Measurements from ENCODE around the gene SUN5.
"Not testable (repeated sequence)": the region's sequence is repeated elsewhere in the genome, so short reads cannot be mapped to it uniquely, and the experiment has no call there.

SUN5 gene

GRCh38 chr20:32970973-32971300, 33.3 kb downstream of the SUN5 start:
- Mint-ChIP-seq H3K27ac (no peak overlapping the region), H3K4me1 (peaks cover 59% of the 10 kb centered on the region), H3K9me3 (no peaks in the 10 kb centered on the region), H3K4me3 (no peak overlapping the region), H3K36me3 (peaks cover 13% of the 10 kb centered on the region)
- ATAC-seq: no peak
- peak; percentile 1 to 51 for DNase-seq (ENCODE audit: low spot score in 2 of 2)

GRCh38 chr20:32970115-32970972, 33.9 kb downstream of the SUN5 start:
- Mint-ChIP-seq H3K4me3 (peak overlapping the region; percentile 34), H3K27ac (no peak overlapping the region), H3K4me1 (peaks cover 65% of the 10 kb centered on the region), H3K9me3 (no peaks in the 10 kb centered on the region), H3K36me3 (peaks cover 13% of the 10 kb centered on the region)
- ATAC-seq (no peak), DNase-seq (ENCODE audit: low spot score in 2 of 2) (peak; percentile 1 to 34)

GRCh38 chr20:32969356-32970114, 34.7 kb downstream of the SUN5 start:
- peak; percentile 1 to 47 for DNase-seq (ENCODE audit: low spot score in 2 of 2)
- H3K4me3 Mint-ChIP-seq: peak overlapping the region; percentile 53
- H3K4me1 Mint-ChIP-seq: peaks cover 62% of the 10 kb centered on the region
- H3K27ac Mint-ChIP-seq: no peak overlapping the region
- peaks cover 13% of the 10 kb centered on the region for H3K36me3 Mint-ChIP-seq
- no peak for ATAC-seq
- no peaks in the 10 kb centered on the region for H3K9me3 Mint-ChIP-seq

GRCh38 chr20:32968478-32969241, 35.6 kb downstream of the SUN5 start:
- ATAC-seq (peak; percentile 56), DNase-seq (ENCODE audit: low spot score in 2 of 2) (peak; percentile 2 to 51)
- Mint-ChIP-seq H3K4me1 (peaks cover 59% of the 10 kb centered on the region), H3K36me3 (peaks cover 13% of the 10 kb centered on the region), H3K27ac (no peak overlapping the region), H3K9me3 (no peaks in the 10 kb centered on the region), H3K4me3 (peak overlapping the region; percentile 53)

- peaks cover 13% of the 10 kb centered on the region for H3K36me3 Mint-ChIP-seq
- H3K4me3 Mint-ChIP-seq: peak overlapping the region; percentile 53
- no peaks in the 10 kb centered on the region for H3K9me3 Mint-ChIP-seq
- ATAC-seq (peak; percentile 52), DNase-seq (ENCODE audit: low spot score in 2 of 2) (peak; percentile 15 to 61)
- peaks cover 65% of the 10 kb centered on the region for H3K4me1 Mint-ChIP-seq
- H3K27ac Mint-ChIP-seq: no peak overlapping the region
Measured at GRCh38 chr20:32967961-32968457, 36.2 kb downstream of the SUN5 start.

- Mint-ChIP-seq H3K9me3 (no peaks in the 10 kb centered on the region), H3K36me3 (peaks cover 8% of the 10 kb centered on the region), H3K4me1 (peaks cover 69% of the 10 kb centered on the region), H3K4me3 (peak overlapping the region; percentile 53), H3K27ac (no peak overlapping the region)
- ATAC-seq (peak; percentile 59), DNase-seq (ENCODE audit: low spot score in 2 of 2) (peak; percentile 16 to 73)
Measured at GRCh38 chr20:32966881-32967781, 37.1 kb downstream of the SUN5 start.

- Mint-ChIP-seq H3K4me3 (peak overlapping the region; percentile 53), H3K36me3 (peaks cover 7% of the 10 kb centered on the region), H3K27ac (no peak overlapping the region), H3K4me1 (peaks cover 76% of the 10 kb centered on the region), H3K9me3 (no peaks in the 10 kb centered on the region)
- ATAC-seq: no peak
- peak in 1 of 2 donors; percentile 1 for DNase-seq (ENCODE audit: low spot score in 2 of 2)
Measured at GRCh38 chr20:32966382-32966781, 37.9 kb downstream of the SUN5 start.

- Mint-ChIP-seq H3K4me3 (no peak overlapping the region), H3K4me1 (peaks cover 80% of the 10 kb centered on the region), H3K9me3 (no peaks in the 10 kb centered on the region), H3K36me3 (peaks cover 7% of the 10 kb centered on the region), H3K27ac (peak overlapping the region; percentile 61)
- peak; percentile 1 to 51 for DNase-seq (ENCODE audit: low spot score in 2 of 2)
- peak; percentile 48 for ATAC-seq
Measured at GRCh38 chr20:32965581-32966373, 38.5 kb downstream of the SUN5 start.

- Mint-ChIP-seq H3K27ac (peak overlapping the region; percentile 61), H3K36me3 (peaks cover 7% of the 10 kb centered on the region), H3K4me3 (no peak overlapping the region), H3K4me1 (peaks cover 77% of the 10 kb centered on the region), H3K9me3 (no peaks in the 10 kb centered on the region)
- no peak for ATAC-seq
- DNase-seq (ENCODE audit: low spot score in 2 of 2): peak in 1 of 2 donors; percentile 46
Measured at GRCh38 chr20:32965115-32965514, 39.1 kb downstream of the SUN5 start.

GRCh38 chr20:32964575-32964974, 39.7 kb downstream of the SUN5 start:
- no peak for ATAC-seq
- Mint-ChIP-seq H3K9me3 (no peaks in the 10 kb centered on the region), H3K4me1 (peaks cover 72% of the 10 kb centered on the region), H3K36me3 (peaks cover 7% of the 10 kb centered on the region), H3K27ac (no peak overlapping the region), H3K4me3 (no peak overlapping the region)
- no peak for DNase-seq (ENCODE audit: low spot score in 2 of 2)

GRCh38 chr20:32963176-32963575, 41.1 kb downstream of the SUN5 start:
- Mint-ChIP-seq H3K9me3 (no peaks in the 10 kb centered on the region), H3K4me1 (peaks cover 65% of the 10 kb centered on the region), H3K4me3 (no peak overlapping the region), H3K36me3 (peaks cover 6% of the 10 kb centered on the region), H3K27ac (peak overlapping the region; percentile 38)
- DNase-seq (ENCODE audit: low spot score in 2 of 2): peak in 1 of 2 donors; percentile 43
- ATAC-seq: no peak

GRCh38 chr20:32962646-32963045, 41.6 kb downstream of the SUN5 start:
- ATAC-seq: not testable (repeated sequence)

GRCh38 chr20:32962053-32962452, 42.2 kb downstream of the SUN5 start:
- ATAC-seq: no peak
- Mint-ChIP-seq H3K4me3 (no peak overlapping the region), H3K36me3 (no peaks in the 10 kb centered on the region), H3K4me1 (peaks cover 54% of the 10 kb centered on the region), H3K9me3 (peaks cover 9% of the 10 kb centered on the region), H3K27ac (peak overlapping the region; percentile 43)
- peak in 1 of 2 donors; percentile 48 for DNase-seq (ENCODE audit: low spot score in 2 of 2)

More at GRCh38 chr20:32962646-32963045, 41.6 kb downstream of the SUN5 start:
- H3K36me3 Mint-ChIP-seq, H3K9me3 Mint-ChIP-seq, H3K27ac Mint-ChIP-seq, H3K4me3 Mint-ChIP-seq: not testable (repeated sequence)
- peak in 1 of 2 donors; percentile 42 for DNase-seq (ENCODE audit: low spot score in 2 of 2)
- H3K4me1 Mint-ChIP-seq: peaks cover 60% of the 10 kb centered on the region

All from stimulated activated effector memory CD8-positive, alpha-beta T cell treated with anti-CD3 and anti-CD28 coated beads, Interleukin-12 subunit alpha, Interleukin-12 subunit beta, amount 100 ng/mL, for 72 hours (primary cell).